B cell (primary cell): ENCODE measurements around the gene FAM124A.

Experiments used
- CTCF ChIP-seq: fragments of 200-600 bp; IDR thresholded peaks from one replicate; pipeline ENCODE4 v1.8.0; 2022; ENCODE audit warnings: antibody characterized with exemption, mild to moderate bottlenecking
- EZH2 ChIP-seq: IDR thresholded peaks from 2 replicates; pipeline ENCODE4 v1.6.1; 2012; ENCODE audit warnings: borderline replicate concordance, low read depth, mild to moderate bottlenecking, moderate library complexity, low read length; ENCODE audit not compliant: insufficient read depth, poor library complexity, severe bottlenecking

GRCh38 chr13:51206584-51206983 is 15.6 kb upstream of the FAM124A start:
- TF ChIP-seq CTCF = no peak
- no peak for TF ChIP-seq EZH2
